M059J (cell line): Measurements from ENCODE around the gene DTX4. TPM values are rescaled to one million over a fixed set of nuclear protein-coding genes. Genes with fewer than 3 reads are reported as not detected.

Experiments used
- DNase-seq: peaks from one replicate; pipeline ENCODE4 v3.0.0-alpha.2; 2012; ENCODE audit warnings: low read depth
- total RNA-seq: library from RNA; depleted of rRNA; stranded (reverse); fragments of >200 nt; shearing (Covaris generic); gene quantifications from 2 replicates; pipeline ENCODE4 v1.2.3, GENCODE V29; 2014

Gene DTX4
- total RNA-seq, 1 experiment from 2014 or later: 0.37 TPM

- no peak for DNase-seq
Observed at GRCh38 chr11:59192446-59193020, 20.6 kb downstream of the DTX4 start.

DNA sequence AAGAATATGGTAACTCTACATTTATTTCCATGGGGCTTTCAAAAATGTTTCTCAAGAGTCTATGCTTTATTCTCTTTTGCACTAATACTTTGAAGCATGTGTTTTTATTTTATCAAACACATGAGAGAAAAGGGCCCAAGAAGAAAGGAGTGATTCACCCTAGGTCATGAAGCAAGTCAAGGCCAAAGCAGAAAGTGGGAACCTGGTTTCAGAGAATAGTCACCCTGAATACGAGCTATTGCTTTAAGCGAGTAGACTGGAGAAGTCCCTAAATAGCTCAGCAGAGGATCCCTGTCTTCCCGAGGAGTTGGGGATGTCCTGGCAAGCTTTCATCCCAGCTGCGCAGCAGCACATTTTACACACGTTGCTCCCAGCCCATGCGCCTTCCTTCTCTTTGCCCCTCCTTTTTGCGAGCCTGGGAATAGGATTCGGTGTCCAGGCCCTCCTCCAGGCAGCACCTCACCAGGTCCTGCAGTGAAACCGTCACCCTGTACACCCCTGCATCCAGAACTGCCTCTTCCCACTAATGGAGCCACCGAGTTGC lies 21.7 kb downstream of the DTX4 start:
- no peak for DNase-seq

DNA sequence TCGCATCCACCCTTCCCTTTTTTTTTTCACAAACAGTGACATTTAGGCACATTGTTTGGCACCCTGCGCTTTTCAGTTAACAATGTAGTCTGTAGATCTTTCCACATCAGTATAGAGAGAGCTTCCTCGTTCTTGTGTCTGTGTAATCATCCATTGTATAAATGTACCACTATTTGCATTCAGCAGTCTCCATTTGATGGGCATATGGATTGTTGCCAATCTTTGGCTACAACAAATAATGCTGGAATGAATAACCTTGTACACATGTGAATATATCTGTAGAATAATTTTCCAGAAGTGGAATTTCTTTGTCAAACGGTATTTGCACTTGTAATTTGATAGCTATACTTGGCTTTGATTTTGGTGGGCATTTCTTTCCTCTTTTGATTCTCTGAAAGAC lies 23.7 kb downstream of the DTX4 start:
- no peak for DNase-seq

DNA sequence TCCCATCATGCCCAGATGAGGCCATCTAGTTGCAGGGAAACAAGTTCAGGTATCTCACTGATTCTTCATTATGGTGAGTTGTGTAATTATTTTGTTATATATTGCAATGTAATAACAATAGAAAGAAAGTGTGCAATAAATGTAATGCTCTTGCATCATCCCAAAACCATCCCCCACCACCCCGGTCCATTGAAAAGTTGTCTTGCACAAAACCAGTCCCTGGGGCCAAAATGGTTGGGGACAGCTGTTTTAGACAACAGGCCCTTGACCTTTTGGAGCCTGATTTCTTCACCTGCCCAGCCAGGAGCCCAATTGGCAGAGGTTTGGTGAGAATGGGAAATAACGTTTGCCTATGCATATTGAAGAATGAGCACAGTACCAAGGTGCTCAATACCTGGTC lies 24.8 kb downstream of the DTX4 start:
- no peak for DNase-seq

- peak; percentile 52 for DNase-seq
Observed at GRCh38 chr11:59197991-59198390, 26.1 kb downstream of the DTX4 start.

DNA sequence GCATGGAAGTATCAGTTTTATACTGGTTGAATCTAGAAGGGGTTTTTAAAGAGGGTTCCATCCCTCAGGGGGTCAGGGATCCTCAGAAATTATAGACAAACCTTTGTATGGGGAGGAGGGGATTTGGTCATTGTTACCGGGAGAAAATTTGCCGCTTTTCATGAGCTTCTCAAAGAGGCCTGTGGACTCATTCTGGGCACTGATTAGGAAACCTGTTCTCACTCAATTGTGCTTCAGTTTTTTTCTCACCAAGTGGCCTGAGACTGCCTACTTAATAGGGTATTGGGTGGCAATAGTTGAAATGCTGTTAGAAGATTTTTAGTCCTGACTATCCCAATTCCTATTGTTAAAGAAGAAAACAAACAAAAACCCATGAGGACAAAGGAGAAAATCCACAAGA lies 26.8 kb downstream of the DTX4 start:
- DNase-seq: no peak

DNA sequence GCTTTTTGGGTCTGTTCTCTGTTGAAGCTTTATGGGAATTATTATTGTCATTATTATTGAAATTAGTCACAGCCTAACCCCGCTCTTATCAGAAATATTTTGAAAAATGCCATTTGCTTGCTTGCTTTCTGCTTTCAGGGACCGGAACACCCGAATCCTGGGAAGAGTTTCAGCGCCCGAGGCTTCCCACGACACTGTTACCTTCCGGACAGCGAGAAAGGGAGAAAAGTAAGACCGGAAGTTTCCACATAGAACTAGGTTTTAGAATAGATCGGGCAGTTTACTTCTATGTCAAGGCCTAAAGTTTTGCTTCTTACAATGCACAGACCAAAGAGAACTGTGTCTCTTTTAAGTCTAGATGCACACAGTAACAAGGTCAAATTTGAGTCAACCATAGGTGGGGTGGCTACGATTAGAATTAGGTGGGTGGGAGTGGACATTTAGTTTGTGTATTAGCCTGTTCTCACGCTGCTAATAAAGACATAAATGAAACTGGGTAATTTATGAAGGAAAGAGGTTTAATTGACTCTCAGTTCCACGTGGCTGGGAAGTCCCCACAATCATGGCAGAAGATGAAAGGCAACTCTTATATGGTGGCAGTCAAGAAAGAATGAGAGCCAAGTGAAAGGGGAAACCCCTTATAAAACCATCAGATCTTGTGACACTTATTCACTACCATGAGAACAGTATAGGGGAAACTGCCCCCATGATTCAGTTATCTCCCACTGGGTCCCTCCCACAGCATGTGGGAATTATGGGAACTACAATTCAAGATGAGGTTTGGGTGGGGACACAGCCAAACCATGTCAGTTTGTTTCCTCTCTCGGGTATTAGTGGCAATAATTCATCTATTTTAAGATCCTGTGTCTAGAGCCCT lies 27.9 kb downstream of the DTX4 start:
- DNase-seq: no peak

GRCh38 chr11:59200423-59200746 lies 28.5 kb downstream of the DTX4 start:
- DNase-seq: no peak

- no peak for DNase-seq
Observed at GRCh38 chr11:59201353-59201752, 29.4 kb downstream of the DTX4 start.

GRCh38 chr11:59204746-59205145 lies 32.8 kb downstream of the DTX4 start:
- peak; percentile 26 for DNase-seq

- DNase-seq: no peak
Observed at GRCh38 chr11:59205648-59206047, 33.7 kb downstream of the DTX4 start.

GRCh38 chr11:59206635-59207034 lies 34.7 kb downstream of the DTX4 start:
- peak; percentile 37 for DNase-seq

DNA sequence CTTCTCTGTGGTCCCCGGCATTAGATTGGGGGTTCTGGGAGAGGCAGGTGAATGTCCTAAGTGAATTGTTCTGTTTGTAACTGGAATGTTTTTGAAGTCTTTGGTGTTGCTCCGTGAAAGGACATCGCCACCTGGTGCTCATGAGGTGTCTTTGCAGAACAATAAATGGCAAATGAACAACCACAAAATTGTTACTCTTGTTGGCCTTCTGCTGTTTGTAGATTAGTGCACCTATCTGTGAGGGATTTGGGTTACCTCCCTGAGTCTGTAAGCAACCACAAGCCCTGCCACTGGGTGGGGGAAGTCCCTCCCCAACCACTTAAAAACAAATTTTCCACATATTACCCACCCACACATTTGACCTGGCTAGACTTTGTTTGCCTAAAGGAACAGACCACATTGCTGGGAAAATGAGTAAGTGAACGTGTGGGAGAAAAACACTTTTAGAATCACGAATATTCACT lies 36.1 kb downstream of the DTX4 start:
- peak; percentile 45 for DNase-seq

DNA sequence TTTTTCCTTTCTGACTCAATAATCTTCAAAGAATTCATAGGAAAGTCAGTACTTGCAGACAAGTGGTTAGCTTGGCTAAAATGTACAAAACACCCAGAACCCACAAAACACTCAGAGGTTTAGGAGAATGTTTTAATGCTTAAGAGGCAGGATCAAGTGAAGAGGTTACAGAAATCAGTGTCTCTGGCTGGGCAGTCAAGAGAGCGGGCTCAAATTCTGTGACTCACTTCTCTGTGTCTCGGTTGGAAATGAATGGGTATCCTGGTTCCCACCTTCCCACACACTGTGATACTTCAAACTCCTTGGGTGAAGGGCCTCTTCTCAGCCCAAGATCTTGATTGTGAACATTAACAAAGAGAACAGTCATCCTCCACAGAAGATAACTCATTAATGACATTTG lies 37.0 kb downstream of the DTX4 start:
- DNase-seq: no peak

DNA sequence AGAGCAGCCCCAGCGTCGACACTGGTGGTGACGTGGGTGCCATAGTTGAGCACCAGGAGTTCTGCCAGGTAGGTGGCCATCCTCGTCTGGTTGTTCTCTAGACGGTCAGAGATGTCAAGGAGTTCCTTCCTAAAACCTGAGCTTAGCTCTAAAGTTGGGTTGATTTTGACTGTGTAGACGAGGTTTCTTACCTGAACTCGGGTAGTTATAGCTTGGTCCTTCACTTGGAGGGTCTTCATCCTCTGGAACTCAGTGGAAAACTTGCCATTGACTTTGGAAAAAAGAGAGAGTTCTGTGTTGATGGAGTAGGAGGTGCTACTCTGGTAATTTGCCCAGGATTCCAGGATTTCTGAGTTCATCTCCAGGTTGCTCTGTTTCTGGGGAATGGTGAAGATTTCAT lies 40.3 kb downstream of the DTX4 start:
- DNase-seq: no peak

DNA sequence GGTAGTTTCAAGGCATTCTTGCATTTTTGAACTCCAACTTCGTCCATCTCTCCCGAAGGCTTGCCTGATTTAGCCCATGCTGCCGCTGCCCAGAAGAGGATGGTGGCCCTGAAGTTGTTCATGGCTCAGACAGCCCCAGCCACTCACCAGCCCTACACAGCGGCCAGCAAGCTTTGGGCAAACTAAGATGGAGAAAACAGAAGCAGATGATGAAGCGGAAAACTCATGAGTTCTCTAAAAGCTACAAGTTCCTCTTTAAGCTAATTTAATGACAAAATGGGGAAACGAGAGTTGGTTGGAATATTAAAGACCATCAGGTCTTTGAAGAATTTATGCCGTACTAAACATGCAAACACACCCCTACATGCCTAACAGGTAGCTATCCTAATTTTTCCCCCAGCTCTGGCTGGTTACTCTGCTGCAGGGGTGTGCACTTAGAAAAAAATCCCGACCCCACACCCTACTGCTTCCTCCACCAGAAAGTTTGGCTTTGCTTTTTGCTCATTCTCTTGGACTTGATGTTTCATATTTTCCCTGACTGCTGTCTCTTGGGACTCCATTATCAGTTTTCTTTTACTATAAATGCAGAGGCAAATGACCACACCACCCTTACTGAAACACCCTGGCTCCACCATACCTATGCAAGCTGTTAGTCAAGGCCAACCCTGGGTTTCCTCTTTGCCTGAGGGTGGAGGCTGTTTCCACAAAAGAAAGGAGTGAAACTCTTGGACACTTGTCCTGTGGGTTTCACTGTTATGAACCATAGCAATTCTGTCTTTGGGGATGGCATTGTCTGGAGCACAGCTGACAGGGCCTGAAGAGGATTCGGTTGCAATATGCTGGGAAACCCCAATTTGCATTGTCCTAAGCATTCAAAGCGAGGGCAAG lies 41.1 kb downstream of the DTX4 start, which contains the start of gene MPEG1:
Gene MPEG1, minus strand, starts transcription at position 184 of the 888 bp plus-strand sequence. Its CDS starts 62 bp downstream, at position 122.
- no peak for DNase-seq

GRCh38 chr11:59214141-59214893 lies 42.4 kb downstream of the DTX4 start:
- no peak for DNase-seq

DNA sequence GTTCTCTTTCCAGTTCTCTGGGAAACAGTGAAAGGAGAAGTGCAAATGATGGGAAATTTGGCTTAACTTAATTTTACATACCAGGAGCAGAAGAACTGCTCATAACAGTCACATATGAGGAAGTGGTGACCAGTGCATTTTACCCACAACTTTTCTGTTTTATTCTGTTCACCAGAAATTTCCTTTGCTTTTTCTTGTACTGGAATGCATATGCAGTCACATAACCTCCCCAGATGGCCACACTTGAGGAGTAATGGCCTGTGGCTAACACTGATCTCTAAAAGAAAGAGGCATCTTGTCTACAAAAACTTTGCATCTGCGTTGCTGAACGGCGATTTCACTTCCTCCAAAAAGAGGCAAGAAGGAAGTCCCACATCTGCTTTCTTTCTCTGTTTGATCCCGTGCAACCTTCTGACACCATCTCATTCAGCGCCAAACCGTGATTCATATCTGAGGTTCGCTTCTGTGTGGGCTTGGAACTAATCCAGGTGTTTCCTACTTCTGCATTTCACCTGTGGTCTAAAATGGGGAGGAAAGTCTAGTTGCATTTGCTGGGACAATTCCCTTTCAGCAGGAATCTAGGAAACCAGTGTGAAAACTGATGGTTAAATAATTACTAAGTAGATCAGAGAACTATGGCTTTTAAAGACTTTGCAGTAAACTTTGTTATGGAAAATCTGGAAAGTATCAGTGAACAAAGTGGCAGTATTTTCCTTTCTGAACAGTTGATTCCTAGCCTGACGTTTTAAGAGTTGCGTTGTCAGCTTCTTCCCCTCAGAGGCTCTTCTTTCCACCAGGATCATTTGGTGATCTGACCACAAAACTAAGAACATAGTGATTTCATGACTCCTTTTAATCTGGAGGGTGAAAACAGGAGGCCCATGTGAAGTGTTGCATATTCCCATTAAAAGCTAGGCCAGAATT lies 45.0 kb downstream of the DTX4 start:
- DNase-seq: peak; percentile 44

DNA sequence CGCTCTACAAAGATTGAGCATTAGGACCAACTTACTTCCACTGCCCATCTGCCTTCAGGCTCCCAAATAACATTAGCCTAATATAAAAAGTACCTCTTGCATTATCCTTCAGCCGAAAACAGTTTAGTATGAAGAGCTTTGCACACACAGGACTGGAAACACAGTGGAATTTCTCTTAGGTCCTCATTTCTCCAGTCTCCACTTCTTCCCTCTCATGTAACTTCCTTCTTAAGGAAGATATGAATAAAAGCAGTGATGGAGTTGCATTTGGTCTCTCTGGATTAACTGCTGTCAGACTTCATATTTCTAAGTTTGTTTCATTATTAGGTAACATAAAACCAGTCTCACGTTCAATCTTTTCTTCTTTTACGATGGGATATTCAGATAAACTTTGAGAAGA lies 46.4 kb downstream of the DTX4 start:
- no peak for DNase-seq

DNA sequence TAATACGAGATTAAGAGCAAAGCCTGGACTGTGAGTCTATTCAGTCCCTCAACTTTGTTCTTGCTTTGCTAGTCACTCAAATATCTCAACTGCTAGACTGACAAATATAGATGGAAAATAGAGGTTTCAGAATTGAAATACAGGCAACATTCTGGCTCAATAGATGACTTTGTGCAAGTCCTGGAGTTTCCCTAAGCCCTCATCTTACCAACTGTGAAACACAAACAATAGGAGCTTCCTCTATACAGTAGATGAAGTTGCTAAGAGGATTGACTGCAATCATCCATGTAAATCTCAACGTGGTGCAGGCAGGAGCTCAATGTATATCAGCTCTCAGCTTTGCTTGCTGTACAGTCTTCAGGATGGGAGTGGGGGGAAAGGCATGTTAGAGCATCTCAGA lies 47.0 kb downstream of the DTX4 start:
- no peak for DNase-seq
